ENCODE data around the gene SPRYD3. TPM values are rescaled to one million over a fixed set of nuclear protein-coding genes. Genes with fewer than 3 reads are reported as not detected.

SPRYD3 gene, protein sequence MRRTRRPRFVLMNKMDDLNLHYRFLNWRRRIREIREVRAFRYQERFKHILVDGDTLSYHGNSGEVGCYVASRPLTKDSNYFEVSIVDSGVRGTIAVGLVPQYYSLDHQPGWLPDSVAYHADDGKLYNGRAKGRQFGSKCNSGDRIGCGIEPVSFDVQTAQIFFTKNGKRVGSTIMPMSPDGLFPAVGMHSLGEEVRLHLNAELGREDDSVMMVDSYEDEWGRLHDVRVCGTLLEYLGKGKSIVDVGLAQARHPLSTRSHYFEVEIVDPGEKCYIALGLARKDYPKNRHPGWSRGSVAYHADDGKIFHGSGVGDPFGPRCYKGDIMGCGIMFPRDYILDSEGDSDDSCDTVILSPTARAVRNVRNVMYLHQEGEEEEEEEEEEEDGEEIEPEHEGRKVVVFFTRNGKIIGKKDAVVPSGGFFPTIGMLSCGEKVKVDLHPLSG
- total RNA-seq (2012; rRNA removed), result 21.7 and 25.6 TPM in 2 replicates
- polyA plus RNA-seq (2012; rRNA removed), result 27.8 and 28.8 TPM in 2 replicates
- 20.9 and 26.7 TPM in 2 replicates for polyA plus RNA-seq (2012; cell fraction: cytosol; rRNA removed)
- 24.4 and 31.3 TPM in 2 replicates for polyA plus RNA-seq (2012; cell fraction: nucleus; rRNA removed; ENCODE audit: low replicate concordance)
- Bru-seq, nascent RNA, result percentile 65 among the genes with signal in this experiment
- percentile 70 among the genes with signal in this experiment for BruChase-seq, experiment 1, labeled RNA remaining after a 6-hour chase
- percentile 69 among the genes with signal in this experiment for BruChase-seq, experiment 2, labeled RNA remaining after a 2-hour chase
- long read RNA-seq, transcript SPRYD3-201 (11 exons, 2,932 nt), result major isoform, 51 of 65 reads
- long read RNA-seq, partial matches to known transcripts, result 6 of 65 reads
- long read RNA-seq, other reads (novel, unspliced or antisense), result 8 of 65 reads

DNA sequence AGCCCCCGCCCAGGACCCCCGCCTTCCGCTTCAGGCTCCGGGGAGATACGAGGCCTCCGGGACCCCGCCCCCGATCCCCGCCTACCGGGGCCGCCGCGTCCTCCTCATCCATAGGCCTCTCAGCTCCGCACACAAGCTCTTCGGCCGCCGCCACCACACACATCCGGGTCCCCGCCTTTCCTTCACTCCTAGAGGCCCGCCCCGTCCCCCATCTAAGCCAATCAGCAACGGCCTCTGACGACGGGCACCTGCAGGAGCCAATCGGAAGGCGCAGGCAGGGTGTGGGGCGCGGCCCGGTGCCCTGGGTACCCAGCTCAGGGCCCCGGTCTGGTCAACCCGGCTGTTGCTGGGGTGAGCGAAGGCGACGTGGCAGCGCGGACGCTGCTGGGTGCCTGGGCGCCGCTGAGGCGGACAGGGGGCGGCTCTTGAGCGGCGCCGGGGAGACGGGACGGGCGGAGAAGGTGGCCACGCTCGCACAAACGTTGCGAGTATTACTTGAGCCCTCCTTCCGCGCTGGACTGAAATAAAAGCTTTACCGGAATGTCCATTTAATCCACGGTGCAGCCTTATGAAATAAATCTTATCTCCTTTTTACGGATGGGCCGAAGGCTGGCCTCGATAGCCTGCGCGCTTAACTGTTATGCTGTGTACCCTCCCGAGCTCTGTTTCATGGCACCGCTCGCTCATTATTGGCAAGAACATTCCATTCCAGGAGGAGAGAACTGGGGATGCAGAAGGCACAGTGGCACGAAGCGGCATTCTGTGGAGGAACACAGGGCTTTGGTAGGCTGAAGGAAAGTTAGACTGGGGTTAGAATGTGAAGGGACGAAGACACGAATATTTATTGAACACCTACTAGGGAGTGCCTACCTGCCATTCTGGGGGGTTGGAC, at the start of gene SPRYD3:
TSS of gene SPRYD3 (minus strand) at position 165 of the 892 bp plus-strand sequence. CDS start at position 108, 57 bp downstream.
- H2BK20ac ChIP-seq (ENCODE audit: low read depth, low read length), result peak within 1 kb of the TSS; percentile 51; the same call in 1 of the 2 replicates
- H4K20me1 ChIP-seq (ENCODE audit: insufficient read depth, low read length), result no peaks in the 10 kb centered on the region
- TSS peak; percentile 96 for BruUV-seq (replicated peaks)
- intact Hi-C loops (cut with micrococcal nuclease) (loop anchor here (1.0 to 2.0 kb wide), 2 partner anchors 20 to 101 kb away; partner anchors contain the start of genes CSAD and ZNF740), in situ Hi-C loops (cut with MboI; ENCODE audit: low sequenced_read_pairs) (no loop called here), dilution Hi-C loops (cut with HindIII; ENCODE audit: low sequenced_read_pairs, unreplicated experiment) (no loop called here)
- peaks cover 16 to 35% of the 10 kb centered on the region in 2 experiments for H3K79me1 ChIP-seq (ENCODE audit: low read depth in 1 of 2, low read length in 2 of 2)
- H3K4me1 ChIP-seq (ENCODE audit: control insufficient read depth, insufficient read depth, low read length), result peaks cover 11% of the 10 kb centered on the region
- peak within 1 kb of the TSS; percentile 100 for H3K14ac ChIP-seq (replicated peaks; ENCODE audit: low read depth, low read length)
- H3K18ac ChIP-seq (ENCODE audit: low read depth, low read length), result peak within 1 kb of the TSS; percentile 92
- peak within 1 kb of the TSS; percentile 98 for H3K27ac ChIP-seq (ENCODE audit: insufficient read depth, low read length)
- peak within 1 kb of the TSS; percentile 71; the same call in 2 of the 3 replicates for H2BK15ac ChIP-seq (ENCODE audit: low read depth, low read length)
- CTCF ChIA-PET, result interaction anchor here (1.0 to 2.1 kb wide), 2 partner anchors 13 to 19 kb away, joined by 6 to 13 read pairs; no protein-coding TSS in a partner anchor
- H4K8ac ChIP-seq (ENCODE audit: low read depth in 2 of 2, low read length in 2 of 2), result peak within 1 kb of the TSS; percentile 95 to 99
- 0% methylated on average over 33 of the region's 67 CpGs; no CpG with 5 or more reads in 1 of the 2 experiments for WGBS, 2 experiments (ENCODE audit: extremely low coverage in 2 of 2, insufficient read length in 1 of 2)
- H2BK5ac ChIP-seq (ENCODE audit: low read depth, low read length, poor library complexity, severe bottlenecking), result peak within 1 kb of the TSS; percentile 95
- peaks cover 16% of the 10 kb centered on the region for H3K36me3 ChIP-seq (ENCODE audit: control insufficient read depth, insufficient read depth, low read length)
- ATAC-seq (ENCODE audit: low read depth) (peak; percentile 95), DNase-seq (peak; percentile 96)
- H2AK9ac ChIP-seq (replicated peaks; ENCODE audit: low read depth, low read length, poor library complexity), result peak within 1 kb of the TSS; percentile 99
- peak within 1 kb of the TSS; percentile 97 for H4K91ac ChIP-seq (ENCODE audit: insufficient read depth, low read depth, low read length)
- H3K9me3 ChIP-seq (ENCODE audit: control insufficient read depth, insufficient read depth, low read length), result no peaks in the 10 kb centered on the region
- peak within 1 kb of the TSS; percentile 98 for H4K5ac ChIP-seq (ENCODE audit: low read depth, low read length)
- peak within 1 kb of the TSS; percentile 99 for H3K56ac ChIP-seq (ENCODE audit: extremely low read depth, insufficient read depth, low read length)
- H3K4me3 ChIP-seq (ENCODE audit: insufficient read depth, low read depth, low read length), result peak within 1 kb of the TSS; percentile 80
- peaks cover 12% of the 10 kb centered on the region; the same call in 1 of the 2 replicates for H3K9me1 ChIP-seq (ENCODE audit: insufficient read depth, low read length)
- H2BK120ac ChIP-seq (ENCODE audit: low read depth, low read length), result peak within 1 kb of the TSS; percentile 90
- H3K23ac ChIP-seq (ENCODE audit: low read depth, low read length), result peak within 1 kb of the TSS; percentile 100
- peak within 1 kb of the TSS; percentile 89 for H2AFZ ChIP-seq (replicated peaks; ENCODE audit: low read length, poor library complexity)
- peak within 1 kb of the TSS; percentile 99 for H3K4ac ChIP-seq (ENCODE audit: low read depth, low read length)
- peak within 1 kb of the TSS; percentile 95 for H3K9ac ChIP-seq (ENCODE audit: low read depth, low read length)
- peak within 1 kb of the TSS; percentile 97 for H2AK5ac ChIP-seq (ENCODE audit: low read depth, low read length)
- H3K4me2 ChIP-seq (ENCODE audit: low read depth, low read length), result peak within 1 kb of the TSS; percentile 97
- H3K27me3 ChIP-seq (ENCODE audit: control insufficient read depth, insufficient read depth, low read length), result no peaks in the 10 kb centered on the region
- POLR2A ChIA-PET (ENCODE audit: unreplicated experiment), result interaction anchor here (0.6 to 1.4 kb wide), 10 partner anchors 14 to 136 kb away, joined by 3 to 8 read pairs (median 7); partner anchors contain the start of genes CSAD and ZNF740
- TF ChIP-seq MAZ (IDR thresholded peaks at IDR 0.05; ENCODE audit: borderline replicate concordance, low read depth, low read length), result peak; percentile 54; the same call in 1 of the 2 replicates
- peak; percentile 94 for TF ChIP-seq POLR2A (IDR thresholded peaks at IDR 0.05; ENCODE audit: low read depth, low read length)
- TF ChIP-seq, protein P1, sequence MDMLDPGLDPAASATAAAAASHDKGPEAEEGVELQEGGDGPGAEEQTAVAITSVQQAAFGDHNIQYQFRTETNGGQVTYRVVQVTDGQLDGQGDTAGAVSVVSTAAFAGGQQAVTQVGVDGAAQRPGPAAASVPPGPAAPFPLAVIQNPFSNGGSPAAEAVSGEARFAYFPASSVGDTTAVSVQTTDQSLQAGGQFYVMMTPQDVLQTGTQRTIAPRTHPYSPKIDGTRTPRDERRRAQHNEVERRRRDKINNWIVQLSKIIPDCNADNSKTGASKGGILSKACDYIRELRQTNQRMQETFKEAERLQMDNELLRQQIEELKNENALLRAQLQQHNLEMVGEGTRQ (IDR thresholded peaks at IDR 0.05; ENCODE audit: low read depth, low read length), result no peak
- TF ChIP-seq, protein P2, sequence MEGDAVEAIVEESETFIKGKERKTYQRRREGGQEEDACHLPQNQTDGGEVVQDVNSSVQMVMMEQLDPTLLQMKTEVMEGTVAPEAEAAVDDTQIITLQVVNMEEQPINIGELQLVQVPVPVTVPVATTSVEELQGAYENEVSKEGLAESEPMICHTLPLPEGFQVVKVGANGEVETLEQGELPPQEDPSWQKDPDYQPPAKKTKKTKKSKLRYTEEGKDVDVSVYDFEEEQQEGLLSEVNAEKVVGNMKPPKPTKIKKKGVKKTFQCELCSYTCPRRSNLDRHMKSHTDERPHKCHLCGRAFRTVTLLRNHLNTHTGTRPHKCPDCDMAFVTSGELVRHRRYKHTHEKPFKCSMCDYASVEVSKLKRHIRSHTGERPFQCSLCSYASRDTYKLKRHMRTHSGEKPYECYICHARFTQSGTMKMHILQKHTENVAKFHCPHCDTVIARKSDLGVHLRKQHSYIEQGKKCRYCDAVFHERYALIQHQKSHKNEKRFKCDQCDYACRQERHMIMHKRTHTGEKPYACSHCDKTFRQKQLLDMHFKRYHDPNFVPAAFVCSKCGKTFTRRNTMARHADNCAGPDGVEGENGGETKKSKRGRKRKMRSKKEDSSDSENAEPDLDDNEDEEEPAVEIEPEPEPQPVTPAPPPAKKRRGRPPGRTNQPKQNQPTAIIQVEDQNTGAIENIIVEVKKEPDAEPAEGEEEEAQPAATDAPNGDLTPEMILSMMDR (conservative IDR thresholded peaks at IDR 0.05; ENCODE audit: low read depth, low read length), result no peak
- no peak for TF ChIP-seq RAD21 (IDR thresholded peaks at IDR 0.05; ENCODE audit: low read length)
- TF ChIP-seq, protein P3, sequence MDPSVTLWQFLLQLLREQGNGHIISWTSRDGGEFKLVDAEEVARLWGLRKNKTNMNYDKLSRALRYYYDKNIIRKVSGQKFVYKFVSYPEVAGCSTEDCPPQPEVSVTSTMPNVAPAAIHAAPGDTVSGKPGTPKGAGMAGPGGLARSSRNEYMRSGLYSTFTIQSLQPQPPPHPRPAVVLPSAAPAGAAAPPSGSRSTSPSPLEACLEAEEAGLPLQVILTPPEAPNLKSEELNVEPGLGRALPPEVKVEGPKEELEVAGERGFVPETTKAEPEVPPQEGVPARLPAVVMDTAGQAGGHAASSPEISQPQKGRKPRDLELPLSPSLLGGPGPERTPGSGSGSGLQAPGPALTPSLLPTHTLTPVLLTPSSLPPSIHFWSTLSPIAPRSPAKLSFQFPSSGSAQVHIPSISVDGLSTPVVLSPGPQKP (IDR thresholded peaks at IDR 0.05; ENCODE audit: borderline replicate concordance, low read depth, low read length), result no peak
- no peak for TF ChIP-seq CEBPB (IDR thresholded peaks at IDR 0.05; ENCODE audit: low read depth, low read length)
- no peak for TF ChIP-seq MAFK (IDR thresholded peaks at IDR 0.05; ENCODE audit: low read depth, low read length)

All from IMR-90 (cell line).